ENCODE data around the gene DMGDH.
A peak's percentile ranks its signal among the peaks of the same experiment; 100 is the strongest.
"Not testable (repeated sequence)": the region's sequence is repeated elsewhere in the genome, so short reads cannot be mapped to it uniquely, and the experiment has no call there.

DMGDH gene

GRCh38 chr5:79011869-79012268, 57.6 kb downstream of the DMGDH start:
- no peak for DNase-seq

DNA sequence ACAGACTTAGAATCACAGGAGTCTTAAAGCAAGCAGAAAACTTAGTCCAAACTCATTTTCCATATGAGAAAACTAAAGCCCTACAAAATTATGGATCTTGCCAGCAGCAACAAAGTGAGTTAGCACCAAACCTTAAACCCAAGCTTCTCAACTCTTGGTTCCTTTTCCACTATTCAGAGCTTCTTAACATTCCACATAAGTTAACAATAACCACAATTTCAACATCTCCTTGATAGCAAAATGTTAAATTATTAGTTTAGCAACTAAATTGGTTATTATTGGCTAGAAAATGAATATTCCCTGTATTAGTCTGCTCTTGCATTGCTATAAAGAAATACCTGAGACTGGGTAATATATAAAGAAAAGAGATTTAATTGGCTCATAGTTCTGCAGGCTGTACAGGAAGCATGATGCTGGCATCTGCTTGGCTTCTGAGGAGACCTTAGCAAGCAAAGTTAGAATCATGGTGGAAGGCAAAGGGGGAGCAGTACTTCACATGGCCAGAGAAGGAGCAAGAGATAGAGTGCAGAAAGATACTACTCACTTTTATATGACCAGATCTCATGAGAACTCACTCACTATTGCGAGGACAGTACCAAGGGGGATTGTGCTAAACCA, 58.1 kb downstream of the DMGDH start:
- no peak for DNase-seq

- DNase-seq: no peak
These were observed 61.1 kb downstream of the DMGDH start for GRCh38 chr5:79008362-79008761.

DNA sequence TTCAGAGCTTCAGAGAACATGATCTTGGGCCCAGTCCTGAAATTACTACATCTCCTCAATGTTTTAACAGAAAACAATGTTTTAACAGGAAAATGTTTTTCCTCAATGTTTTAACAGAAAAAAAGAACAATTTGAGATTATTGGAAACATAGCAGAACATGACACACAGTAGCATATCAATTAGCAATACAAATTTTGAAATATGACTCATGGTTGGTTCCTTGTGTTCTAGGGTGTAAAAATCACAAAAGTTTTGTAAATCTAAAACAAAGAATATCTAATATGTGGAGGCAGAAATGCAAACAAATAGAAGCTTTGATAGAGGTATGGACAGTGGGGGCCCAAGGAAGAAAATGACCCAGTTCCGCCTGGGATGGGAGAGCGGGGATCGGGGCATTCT, 61.6 kb downstream of the DMGDH start:
- no peak for DNase-seq

DNA sequence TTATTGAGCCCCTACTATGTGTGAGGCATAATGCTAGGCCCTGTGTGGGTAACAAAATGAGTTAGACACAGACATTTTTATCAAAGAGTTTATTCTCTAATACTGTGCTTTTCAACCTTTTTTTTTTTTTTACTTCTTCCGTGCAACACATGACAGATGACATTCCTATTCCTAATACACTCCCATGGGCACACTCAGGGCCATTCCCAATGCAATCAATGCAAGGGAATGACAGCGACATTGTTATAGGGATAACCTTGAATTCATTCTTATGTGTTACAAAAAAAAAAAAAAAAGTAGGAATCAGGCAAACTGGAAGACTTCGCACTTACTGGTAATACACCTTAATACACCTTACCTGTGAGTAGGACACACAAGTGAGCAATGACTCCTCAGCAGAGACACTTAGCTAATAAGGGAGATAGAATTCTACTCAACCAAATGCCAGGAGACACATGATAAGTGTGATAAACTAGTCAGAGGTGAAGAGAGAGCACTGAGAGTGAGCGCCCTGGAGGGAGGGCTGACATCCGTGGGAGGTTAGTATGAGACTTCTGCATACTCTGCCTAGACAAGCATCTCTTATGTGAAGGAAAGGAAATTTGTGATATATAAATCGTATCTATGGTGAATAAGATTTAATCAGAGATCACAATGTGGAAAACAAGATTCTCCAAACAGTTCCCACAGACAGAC, 63.4 kb downstream of the DMGDH start:
- no peak for DNase-seq

DNA sequence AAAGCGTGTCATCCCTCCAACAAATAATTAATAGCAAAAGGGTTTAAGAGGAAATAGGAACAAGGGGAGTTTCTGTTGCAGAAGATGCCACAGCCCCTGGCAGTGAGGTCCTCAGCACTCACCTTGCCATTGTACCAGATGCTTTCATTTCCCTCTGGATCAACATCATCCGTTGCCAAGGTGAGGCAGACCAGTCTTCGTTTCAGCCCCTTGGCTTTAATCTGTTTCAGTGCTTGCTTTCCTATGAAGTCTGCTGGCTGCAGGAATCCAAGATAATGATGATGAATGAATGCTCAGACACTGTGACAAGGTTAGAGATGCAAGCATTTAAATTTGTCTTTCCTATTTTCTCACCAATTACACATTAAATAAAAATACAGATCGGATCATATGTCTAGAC, 64.3 kb downstream of the DMGDH start:
- DNase-seq: no peak

DNA sequence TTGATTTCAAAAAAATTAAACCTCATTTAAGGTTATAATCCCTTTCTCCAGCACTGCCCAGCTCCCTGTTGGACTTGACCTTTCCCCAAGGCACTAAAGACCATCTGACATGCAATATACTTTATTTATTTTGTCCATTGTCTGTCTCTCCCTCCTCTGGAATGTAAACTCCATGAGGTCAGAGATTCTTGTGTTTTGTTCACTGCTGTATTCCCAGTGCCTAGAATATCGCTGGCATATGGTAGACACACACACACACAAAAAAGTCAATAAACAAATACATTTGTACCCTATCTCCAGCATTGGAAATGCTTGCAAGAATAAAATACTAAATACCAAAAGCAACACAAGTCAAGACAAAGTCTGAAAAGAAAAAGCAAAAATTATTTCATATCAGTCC, 67.1 kb downstream of the DMGDH start:
- no peak for DNase-seq

- no peak for DNase-seq
These were observed 68.0 kb downstream of the DMGDH start for GRCh38 chr5:79001471-79001870.

DNA sequence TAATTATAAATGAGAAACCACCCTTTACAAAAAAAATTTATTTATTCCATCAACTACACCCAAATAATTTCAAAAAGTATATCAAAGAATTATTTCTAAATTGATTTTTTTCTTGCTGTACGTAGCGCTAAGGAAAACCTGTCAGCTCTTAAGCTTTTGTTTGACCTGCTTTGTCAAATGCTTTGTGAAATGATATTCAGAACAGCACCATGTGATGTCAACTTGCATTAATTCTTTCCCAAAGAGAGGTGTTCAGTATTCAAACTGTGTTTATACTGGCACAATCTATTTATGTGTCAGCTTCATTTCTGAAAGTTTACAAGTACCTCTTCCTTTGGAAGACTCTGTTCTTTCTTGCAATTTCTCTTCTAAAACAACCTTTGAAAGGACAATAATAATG, 72.4 kb downstream of the DMGDH start:
- no peak for DNase-seq

GRCh38 chr5:78995521-78996007, 73.9 kb downstream of the DMGDH start:
- no peak for DNase-seq

- no peak for DNase-seq
These were observed 76.3 kb downstream of the DMGDH start for GRCh38 chr5:78993165-78993564.

DNA sequence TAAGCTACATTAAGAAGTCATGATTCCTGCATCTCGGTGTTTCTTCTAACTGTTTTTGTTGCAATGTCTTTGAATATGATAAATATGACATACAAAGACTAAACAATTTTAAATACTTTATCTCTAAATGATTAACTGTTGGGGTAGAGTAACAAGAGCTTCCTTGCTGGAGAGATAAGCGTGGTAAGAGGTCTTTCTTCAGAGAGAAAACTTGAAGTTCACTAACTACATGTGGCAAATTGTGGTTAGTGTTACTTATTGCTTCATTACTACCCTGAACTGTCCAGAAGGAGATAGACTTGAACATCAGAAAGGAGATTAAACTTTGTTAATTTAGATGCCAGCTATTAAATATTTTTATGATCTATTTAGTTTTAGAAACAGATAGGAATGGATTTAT, 77.3 kb downstream of the DMGDH start:
- no peak for DNase-seq

DNA sequence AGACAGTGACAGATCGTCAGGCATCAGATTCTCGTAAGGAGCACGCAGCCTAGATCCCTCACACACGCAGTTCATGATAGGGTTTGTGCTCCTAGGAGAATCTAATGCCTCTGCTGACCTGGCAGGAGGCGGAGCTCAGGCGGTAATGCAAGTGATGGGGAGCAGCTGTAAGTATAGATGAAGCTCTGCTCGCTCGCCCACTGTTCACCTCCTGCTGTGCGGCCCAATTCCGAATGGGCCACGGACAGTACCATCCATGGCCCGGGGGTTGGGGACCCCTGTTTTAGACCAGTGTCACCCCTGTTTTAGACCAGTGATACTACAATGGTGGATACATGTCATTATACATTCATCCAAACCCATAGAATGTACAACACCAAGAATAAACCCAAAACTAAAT, 80.4 kb downstream of the DMGDH start:
- no peak for DNase-seq

GRCh38 chr5:78985725-78986223, 83.7 kb downstream of the DMGDH start:
- DNase-seq: peak in 20 of 51 donors; percentile 3 to 77 (median 25)

DNA sequence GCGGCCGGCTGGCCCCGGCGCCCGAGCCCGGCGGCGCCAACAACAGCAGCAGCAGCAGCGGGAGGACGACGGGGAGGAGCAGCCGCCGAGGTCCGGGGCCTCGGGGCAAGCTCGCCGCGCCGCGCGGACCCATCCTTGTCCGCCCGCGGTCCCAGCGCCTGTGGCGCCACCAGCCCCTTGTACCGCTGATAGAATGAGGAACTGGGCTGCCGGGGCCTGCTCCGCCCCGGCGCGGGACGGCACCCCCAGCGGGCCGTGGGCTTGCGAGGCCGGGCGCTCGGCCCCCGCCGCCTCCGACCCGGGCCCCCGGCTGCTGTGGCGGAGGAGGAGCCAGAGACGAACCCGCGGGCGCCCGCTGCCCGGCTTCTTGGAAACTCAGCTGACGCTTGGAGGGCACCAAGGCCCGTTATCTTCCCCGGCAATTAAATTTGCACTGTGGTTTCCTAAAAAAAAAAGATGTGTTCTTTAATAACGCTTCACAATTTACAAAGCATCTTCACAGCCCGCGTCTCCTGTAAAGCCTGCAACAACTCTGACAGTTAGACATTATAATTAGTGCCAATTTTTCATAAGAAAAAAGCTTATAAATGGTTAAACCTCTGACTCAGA, 84.3 kb downstream of the DMGDH start, which contains the start of gene ARSB:
TSS of gene ARSB (minus strand) at position 195 of the 609 bp plus-strand sequence. CDS start at position 133, 62 bp downstream.
- peak in 46 of 51 donors; percentile 10 to 88 (median 63) for DNase-seq

DNA sequence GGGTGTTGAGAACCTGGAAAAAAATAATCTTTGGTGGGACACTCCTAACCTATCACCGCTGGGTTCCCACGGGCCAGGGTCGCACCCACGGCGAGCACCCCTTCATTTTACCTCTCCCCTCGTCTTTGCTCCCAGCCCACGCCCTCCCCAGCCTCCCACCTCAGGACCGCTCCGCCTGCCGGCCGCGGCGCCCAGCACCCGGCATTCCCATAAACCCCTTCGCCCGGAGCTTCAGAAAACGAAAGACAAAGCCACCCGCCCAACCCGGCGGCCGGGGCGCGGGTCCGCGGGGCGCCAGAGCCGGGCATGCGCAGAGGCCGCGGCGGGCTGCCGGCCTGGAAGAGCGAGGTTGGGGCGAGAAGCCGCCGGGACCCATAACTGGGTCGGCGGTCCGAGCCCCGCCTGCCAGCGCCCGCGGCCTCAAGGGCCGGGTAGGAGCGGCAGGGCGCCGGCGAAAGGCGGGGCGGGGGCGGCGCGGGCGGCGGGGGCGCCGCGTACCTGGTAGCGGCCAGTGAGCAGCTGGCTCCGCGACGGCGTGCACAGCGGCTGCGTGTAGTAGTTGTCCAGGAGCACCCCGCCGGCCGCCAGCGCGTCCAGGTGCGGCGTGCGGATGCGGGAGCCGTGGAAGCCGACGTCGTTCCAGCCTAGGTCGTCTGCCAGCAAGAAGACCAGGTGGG, 84.9 kb downstream of the DMGDH start:
- peak in 50 of 51 donors; percentile 29 to 92 (median 78) for DNase-seq

- DNase-seq: peak in 1 of 51 donors; percentile 84
These were observed 85.7 kb downstream of the DMGDH start for GRCh38 chr5:78983601-78984438.

DNA sequence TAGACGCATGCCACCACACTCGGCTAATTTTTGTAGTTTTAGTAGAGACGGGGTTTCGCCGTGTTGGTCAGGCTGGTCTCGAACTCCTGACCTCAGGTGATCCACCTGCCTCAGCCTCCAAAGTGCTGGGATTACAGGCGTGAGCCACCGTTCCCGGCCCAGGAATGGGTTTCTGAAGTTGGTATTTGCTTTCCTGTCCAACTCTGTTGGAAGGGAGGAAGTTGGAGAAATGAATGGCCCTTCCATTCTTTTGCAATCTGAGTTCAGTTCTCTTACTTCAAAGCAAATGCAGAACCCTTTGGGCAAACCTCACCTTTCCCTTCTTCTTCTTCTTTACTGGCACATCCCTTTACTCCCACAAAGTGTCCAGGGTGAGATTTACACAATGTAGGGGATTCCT, 86.3 kb downstream of the DMGDH start:
- not testable (repeated sequence) for DNase-seq

GRCh38 chr5:78979909-78980308, 89.6 kb downstream of the DMGDH start:
- no peak for DNase-seq

- DNase-seq: no peak
These were observed 90.2 kb downstream of the DMGDH start for GRCh38 chr5:78979117-78979742.
